ENCODE results near the gene DOK3. TPM values are rescaled to one million over a fixed set of nuclear protein-coding genes. Genes with fewer than 3 reads are reported as not detected.

The DOK3 gene
- total and polyA plus RNA-seq, 2 donors (not counting 3 experiments of a cell fraction or from before 2014, with no cell fraction given) = 4.8 to 5.3 TPM

- FAIRE-seq = no peak
Observed at GRCh38 chr5:177529247-177530203, 19.9 kb upstream of the DOK3 start.

More at GRCh38 chr5:177529247-177530203, 19.9 kb upstream of the DOK3 start:
- Histone ChIP-seq H3K27me3 (ENCODE audit: control insufficient read depth in 2 of 2, insufficient read depth in 2 of 2, low read length in 2 of 2) (no peaks in the 10 kb centered on the region), H3K9me3 (replicated peaks; ENCODE audit: control insufficient read depth, insufficient read depth, low read length) (no peaks in the 10 kb centered on the region), H4K20me1 (replicated peaks; ENCODE audit: control insufficient read depth, extremely low read depth, insufficient read depth, low read length) (no peaks in the 10 kb centered on the region), H3K4me3 (replicated peaks in 1 of 3; ENCODE audit: insufficient read depth in 1 of 3, low read depth in 1 of 3, low read length in 3 of 3) (no peak overlapping the region), H3K27ac (ENCODE audit: insufficient read depth, low read depth, low read length) (no peak overlapping the region), H3K4me2 (ENCODE audit: insufficient read depth, low read length) (no peak overlapping the region), H3K4me1 (ENCODE audit: control insufficient read depth, extremely low read depth, insufficient read depth, low read length) (no peaks in the 10 kb centered on the region), H3K36me3 (ENCODE audit: control insufficient read depth in 2 of 2, extremely low read depth in 1 of 2, insufficient read depth in 2 of 2, low read length in 2 of 2) (peaks cover 17 to 66% of the 10 kb centered on the region in 2 experiments), H3K79me2 (ENCODE audit: control insufficient read depth, insufficient read depth, low read length) (no peaks in the 10 kb centered on the region), H2AFZ (ENCODE audit: low read depth, low read length) (no peak overlapping the region), H3K9ac (replicated peaks; ENCODE audit: extremely low read depth, insufficient read depth, low read length) (no peak overlapping the region), H3K9me1 (replicated peaks; ENCODE audit: control insufficient read depth, extremely low read depth, insufficient read depth, low read length) (no peaks in the 10 kb centered on the region)
- intact Hi-C loops (cut with micrococcal nuclease) (no loop called here), dilution Hi-C loops (cut with MboI; ENCODE audit: extremely low pct_ligation_motif_present, low sequenced_read_pairs) (no loop called here)
- no peak for TF ChIP-seq EZH2 (IDR thresholded peaks at IDR 0.05; ENCODE audit: borderline replicate concordance, low read depth, low read length, severe bottlenecking)
- no peak for TF ChIP-seq POLR2AphosphoS5 (IDR thresholded peaks at IDR 0.05; ENCODE audit: insufficient read depth, low read depth, low read length)
- no peak for TF ChIP-seq CTCF (IDR thresholded peaks at IDR 0.05; ENCODE audit: extremely low read depth in 1 of 2, insufficient read depth in 1 of 2, low read depth in 1 of 2, low read length in 2 of 2)
- no peak for DNase-seq (ENCODE audit: low read depth, low spot score)
- CTCF ChIA-PET = no interaction called here
- no TSS peak for BruUV-seq (replicated peaks)
- POLR2A ChIA-PET = no interaction called here
